GM19035 (cell line): ENCODE results near the gene CLCC1.
"Not testable (repeated sequence)": the region's sequence is repeated elsewhere in the genome, so short reads cannot be mapped to it uniquely, and the experiment has no call there.

Experiments
- ATAC-seq: cut with Tn5 transposase; IDR thresholded peaks from one replicate; pipeline ENCODE4 v1.9.1; 2021; ENCODE audit not compliant: unreplicated experiment

CLCC1 gene, protein sequence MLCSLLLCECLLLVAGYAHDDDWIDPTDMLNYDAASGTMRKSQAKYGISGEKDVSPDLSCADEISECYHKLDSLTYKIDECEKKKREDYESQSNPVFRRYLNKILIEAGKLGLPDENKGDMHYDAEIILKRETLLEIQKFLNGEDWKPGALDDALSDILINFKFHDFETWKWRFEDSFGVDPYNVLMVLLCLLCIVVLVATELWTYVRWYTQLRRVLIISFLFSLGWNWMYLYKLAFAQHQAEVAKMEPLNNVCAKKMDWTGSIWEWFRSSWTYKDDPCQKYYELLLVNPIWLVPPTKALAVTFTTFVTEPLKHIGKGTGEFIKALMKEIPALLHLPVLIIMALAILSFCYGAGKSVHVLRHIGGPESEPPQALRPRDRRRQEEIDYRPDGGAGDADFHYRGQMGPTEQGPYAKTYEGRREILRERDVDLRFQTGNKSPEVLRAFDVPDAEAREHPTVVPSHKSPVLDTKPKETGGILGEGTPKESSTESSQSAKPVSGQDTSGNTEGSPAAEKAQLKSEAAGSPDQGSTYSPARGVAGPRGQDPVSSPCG

DNA sequence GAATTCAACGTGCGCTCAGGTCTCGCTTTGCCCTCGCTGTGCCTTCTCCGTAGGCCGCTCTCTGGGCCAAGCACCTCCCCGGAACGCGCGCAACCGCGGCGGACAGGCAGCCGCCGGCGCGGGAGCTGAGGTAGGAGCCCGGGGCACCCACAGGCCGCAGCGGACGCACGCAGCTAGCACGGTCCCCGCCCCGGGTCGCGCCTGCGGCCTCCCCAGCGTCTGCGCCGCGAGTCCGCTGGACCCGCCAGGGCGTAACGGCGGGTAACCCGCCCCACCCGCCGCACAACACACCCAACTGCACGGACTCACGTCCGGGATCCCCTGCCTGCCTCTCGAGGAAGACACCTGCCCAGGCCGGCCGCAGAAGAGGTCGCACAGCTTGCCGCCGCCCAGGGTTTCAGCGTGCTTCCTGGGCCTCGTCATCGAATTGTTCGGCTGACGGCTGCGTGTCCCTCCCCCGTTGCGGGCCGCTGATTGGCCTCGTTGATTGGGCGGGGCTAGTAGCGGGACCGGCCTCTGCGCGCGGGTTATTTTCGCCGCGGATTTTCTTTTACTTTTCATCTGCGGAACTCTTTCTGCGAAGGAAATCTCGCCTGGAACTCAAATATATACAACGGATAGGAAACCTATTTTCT, at the start of gene CLCC1:
Gene CLCC1, minus strand, starts transcription at position 433 of the 635 bp plus-strand sequence. CDS start 13,047 bp downstream, outside the sequence.
- ATAC-seq, result peak; percentile 87

DNA sequence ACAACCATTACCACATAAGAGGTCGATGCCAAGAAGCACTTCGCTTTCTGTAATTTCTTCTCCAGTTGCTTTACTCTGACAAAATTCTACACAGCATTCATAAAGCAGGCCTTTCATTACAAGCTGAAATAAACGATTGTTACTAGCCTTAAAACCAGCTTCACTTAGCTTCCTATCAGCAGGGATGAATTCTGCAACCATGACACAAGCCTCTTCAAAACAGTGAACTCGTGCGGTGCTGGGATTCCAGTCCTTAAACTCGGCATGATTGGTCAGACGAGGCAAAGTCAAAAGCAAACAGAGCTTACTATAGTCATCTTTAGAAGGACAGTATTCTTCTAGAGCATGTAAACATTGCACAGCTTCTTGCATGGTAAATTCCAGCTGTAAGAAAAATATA, 48.1 kb upstream of the CLCC1 start:
- ATAC-seq, result no peak

DNA sequence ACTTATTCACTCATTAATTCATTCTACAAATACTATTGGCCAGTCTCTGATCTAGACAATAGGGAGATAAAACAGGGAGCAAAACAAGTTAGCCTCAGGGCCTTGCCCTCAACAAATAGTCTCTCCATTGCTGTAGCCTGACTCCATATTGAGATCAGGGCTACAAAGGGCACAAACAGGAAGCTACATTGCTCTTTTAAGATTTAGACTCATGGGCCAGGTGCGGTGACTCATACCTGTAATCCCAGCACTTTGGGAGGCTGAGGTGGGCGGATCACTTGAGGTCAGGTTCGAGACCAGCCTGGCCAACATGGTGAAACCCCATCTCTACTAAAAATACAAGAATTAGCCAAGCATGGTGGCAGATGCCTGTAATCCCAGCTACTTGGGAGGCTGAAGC, 33.3 kb upstream of the CLCC1 start:
- not testable (repeated sequence) for ATAC-seq

DNA sequence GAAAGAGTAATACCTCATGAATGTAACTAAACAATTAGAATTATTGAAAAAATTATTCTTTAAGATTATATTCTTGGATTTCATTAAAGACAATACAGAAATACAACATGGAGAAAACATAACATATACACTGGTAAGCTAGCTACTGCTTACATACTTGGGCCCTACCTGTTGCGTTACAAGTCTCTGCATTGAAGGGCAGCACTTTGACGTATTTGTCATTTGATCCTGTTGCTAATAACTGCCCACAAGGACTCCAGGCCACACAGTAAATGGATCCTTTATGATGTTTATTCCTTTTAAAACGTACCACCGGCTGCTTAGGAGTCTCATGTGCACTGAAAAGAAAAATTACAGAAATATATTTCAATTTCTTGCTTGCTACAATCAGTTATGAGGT, 19.8 kb upstream of the CLCC1 start:
- no peak for ATAC-seq

DNA sequence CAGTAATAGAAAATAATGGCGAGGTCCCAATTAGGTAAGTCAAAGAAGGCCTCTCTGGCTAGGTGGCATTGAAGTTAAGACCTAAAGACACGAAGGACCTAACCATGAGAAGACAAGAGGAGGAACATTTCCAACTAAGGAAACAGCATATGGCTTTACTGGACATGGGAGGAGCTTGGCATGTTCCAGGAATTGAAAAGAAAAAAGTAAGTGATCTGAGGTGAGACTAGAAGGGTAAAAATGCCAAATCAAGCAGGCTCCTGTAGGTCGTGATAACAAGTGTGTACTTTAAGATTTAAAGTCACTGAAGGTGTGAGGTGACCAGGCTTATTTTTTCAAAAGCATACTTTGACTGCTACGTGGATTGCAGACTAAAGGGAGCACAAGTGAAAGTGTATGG, 13.4 kb upstream of the CLCC1 start:
- no peak for ATAC-seq

DNA sequence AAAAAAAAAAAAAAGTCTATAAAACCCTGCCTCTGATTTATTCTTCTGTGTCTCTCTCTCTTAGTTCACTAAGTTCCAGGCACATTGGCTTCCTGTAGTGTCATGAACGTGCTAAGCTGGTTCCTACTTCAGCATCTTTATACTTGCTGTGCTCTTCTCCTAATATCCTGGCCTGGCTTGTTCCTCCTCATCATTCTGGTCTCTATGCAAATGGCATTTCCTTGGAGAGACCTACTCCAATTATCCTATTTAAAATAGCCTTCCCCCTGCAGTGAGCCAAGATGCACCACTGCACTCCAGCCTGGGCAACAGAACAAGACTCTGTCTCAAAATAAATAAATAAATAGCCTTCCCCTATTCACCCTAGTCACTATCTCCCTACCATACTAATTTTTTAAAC, 9.7 kb upstream of the CLCC1 start:
- ATAC-seq, result no peak

DNA sequence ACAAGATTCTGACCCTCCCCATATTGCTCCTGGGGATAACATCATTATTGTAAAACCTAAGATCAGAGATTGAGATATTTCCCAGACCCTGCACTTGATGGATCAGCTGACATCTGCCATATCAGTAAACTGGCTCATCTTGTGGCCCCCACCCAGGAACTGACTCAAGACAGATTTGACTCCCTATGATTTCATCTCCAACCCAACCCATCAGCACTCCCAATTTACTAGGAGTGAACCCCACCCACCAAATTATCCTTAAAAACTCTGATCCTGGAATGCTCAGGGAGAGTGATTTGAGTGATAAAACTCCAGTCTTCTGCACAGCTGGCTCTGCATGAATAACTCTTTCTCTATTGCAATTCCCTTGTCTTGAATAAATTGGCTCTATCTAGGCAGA, 6.1 kb upstream of the CLCC1 start:
- ATAC-seq, result no peak

DNA sequence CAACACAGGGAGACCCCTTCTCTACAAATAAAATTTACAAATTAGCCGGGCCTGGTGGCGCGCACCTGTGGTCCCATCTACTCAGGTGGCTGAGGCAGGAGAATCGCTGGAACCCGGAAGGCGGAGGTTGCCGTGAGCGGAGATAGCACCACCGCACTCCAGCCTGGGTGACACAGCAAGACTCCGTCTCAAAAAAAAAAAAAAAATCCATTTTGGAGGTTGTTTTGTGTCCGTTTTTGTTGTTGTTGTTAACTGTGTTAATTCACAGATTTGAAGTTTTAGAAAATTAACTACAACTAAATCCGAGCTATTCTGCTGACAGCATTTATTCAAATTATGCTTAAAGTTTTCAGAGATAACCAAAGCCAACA, 618 bp downstream of the CLCC1 start:
- ATAC-seq, result peak; percentile 26

DNA sequence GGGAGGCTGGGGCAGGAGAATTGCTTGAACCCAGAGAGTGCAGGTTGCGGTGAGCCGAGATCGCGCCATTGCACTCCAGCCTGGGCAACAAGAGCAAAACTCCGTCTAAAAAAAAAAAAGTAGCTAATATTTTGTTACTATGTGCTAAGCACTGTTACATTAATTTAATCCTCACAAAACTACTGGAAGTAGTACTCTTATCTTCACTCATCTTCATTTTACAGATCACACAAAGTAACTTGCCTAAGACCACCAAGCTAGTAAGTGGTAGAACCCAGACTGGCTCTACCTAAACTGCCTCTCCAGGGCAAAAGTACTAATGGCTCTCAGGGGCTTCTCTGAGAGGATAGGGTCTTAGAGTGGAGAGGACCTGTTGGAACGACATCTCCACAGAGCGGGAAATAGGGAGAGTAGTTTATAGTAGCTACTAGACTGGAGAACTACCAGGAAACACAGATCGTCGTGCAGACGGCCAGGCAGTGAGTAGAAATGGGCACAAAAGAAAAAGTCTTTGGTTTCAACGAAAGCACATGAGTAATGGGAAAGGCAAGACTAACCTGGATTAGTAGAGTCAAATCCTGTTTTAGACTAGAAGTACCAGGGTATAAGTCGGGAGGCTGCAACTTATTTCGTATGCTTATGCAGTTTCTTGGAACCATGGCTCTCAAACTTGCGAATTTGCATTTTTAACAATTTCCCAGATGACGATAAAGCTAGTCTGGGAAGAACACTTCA, 1.4 kb downstream of the CLCC1 start:
- no peak for ATAC-seq

DNA sequence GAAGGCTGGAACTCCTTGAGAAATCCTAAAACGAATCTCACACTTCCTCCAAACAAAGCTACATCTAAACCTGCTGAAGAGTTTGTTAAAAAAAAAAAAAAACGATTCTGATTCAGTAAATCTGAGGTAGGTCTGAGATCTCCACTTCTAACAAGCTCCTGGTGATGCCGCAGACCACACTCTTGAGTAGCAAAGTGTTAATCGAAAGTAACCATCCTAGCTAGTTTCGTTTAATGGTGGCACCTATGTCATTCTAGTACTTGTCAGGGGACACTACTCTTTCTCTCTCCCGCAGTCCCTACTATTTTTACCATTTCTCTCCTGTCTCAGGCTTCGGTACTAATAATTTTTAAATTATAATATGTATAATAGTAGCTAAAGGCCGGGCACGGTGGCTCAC, 2.1 kb downstream of the CLCC1 start:
- ATAC-seq, result peak; percentile 45

DNA sequence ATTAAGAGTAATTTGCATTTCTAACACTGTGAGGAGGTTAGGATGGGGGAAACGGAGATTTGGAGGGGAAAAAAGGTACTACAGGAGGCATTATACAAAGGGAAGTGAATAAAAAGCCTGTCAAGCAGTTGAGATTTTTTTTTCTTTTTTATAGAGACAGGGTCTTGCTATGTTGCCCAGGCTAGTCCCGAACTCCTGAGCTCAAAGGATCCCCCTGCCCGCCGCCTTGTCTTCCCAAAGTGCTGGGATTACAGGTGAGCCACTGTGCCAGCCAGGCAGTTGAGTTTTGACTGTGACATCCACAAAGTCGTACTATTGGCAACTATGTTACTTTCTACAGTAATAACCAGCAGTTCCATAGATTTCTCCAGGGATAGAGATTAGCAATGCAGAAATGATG, 2.6 kb downstream of the CLCC1 start:
- ATAC-seq, result no peak

DNA sequence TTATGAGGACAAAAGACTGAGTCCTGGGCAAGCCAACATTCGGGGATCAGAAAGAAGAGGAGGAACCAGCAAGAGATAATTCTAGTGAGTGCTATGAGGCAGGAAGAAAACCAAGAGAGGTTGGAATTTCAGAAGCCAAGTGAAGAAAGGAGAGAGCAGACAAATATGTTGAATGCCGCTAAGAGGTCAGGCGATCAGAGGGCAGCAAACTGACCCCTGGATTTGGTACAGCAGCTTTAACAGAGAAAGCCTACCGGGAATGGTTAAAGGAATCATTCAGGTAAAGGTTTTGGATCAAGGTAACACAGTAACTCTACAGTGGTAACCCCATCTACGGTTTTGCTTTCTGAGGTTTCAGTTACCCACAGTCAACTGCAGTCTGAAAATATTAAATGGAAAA, 5.4 kb downstream of the CLCC1 start:
- no peak for ATAC-seq

DNA sequence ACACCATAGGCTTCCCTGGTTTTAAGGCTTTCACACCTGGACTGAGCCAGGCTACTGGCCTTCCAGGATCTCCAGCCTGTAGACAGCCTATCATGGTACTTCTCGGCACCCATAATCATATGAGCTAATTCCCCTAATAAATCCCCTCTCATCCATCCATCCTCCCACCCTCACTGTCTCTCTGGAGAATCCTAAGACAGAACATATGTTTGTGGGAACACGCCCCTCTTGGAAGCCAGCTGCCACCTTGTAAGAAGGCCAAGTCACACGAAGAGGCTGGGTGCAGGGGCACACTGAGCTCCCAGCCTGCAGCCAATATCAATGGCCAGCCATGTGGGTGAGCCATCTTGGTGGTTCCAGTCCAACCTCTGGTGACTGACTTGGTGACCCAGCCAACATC, 7.4 kb downstream of the CLCC1 start:
- ATAC-seq, result no peak

DNA sequence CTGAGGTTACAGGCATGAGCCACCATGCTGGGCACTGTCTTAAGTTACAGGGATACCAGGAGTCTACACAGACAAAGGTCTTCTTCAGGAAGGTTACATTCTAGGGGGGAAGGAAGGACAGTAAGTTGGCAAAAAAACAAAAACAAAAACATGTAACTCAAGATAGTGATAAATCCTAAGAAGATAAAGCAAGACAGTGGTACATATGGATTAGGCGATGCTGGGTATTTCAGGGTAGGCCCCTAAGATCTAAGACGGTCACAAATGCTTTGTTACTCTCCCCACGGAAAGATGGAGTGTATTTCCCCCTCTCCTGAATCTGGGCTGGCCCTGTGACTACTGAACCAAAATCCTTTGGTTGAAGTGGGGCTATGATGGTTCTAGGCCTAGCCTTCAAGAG, 8.2 kb downstream of the CLCC1 start:
- ATAC-seq, result no peak

DNA sequence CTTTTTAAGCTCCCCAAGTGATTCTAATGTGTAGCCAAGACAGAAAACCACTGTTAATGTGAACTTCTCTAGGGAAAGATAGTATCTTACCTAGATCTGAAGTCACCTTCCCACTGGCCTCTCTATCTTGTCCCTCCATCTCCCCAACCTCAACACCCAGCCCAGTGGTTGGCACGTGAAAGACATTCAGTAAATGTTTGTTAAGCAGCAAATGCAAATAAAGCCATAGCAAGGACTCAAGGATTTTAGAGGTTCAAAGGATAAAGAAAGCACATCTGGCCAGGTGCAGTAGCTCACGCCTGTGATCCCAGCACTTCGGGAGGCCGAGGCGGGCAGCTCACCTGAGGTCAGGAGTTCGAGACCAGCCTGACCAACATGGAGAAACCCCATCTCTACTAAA, 9.8 kb downstream of the CLCC1 start:
- ATAC-seq, result no peak

DNA sequence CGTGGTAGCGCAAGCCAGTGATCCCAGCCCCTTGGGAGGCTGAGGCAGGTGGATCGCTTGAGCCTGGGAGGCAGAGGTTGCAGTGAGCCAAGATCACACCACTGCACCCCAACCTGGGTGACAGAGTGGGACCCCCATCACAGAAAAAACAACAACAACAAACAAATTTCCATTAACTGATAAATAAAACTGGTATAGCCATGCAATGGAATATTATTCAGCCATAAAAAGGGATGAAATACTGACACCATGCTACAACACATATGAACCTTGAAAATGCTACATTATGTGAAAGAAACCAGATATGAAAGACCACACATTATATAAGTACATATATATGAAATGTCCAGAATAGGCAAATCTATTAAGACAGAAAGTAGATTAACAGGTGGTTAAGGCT, 12.0 kb downstream of the CLCC1 start:
- ATAC-seq, result no peak

DNA sequence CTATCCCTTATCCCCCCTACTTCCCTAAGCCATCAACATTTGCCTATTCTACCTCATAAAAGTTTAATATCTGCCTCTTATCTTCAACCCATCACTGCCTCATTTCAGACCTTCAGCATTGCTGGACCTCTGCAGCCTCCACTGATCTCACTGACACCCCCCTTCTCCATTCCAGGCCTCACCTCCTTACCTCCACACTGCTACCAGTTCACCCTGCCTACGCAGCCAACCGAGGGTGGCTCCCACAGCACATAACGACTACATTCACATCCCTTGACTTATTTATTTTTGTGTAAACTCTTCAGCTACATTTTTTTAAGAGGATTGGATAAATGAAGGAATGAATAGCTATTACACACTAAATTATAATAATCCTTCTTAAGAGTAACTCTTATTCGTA, 14.2 kb downstream of the CLCC1 start:
- no peak for ATAC-seq

DNA sequence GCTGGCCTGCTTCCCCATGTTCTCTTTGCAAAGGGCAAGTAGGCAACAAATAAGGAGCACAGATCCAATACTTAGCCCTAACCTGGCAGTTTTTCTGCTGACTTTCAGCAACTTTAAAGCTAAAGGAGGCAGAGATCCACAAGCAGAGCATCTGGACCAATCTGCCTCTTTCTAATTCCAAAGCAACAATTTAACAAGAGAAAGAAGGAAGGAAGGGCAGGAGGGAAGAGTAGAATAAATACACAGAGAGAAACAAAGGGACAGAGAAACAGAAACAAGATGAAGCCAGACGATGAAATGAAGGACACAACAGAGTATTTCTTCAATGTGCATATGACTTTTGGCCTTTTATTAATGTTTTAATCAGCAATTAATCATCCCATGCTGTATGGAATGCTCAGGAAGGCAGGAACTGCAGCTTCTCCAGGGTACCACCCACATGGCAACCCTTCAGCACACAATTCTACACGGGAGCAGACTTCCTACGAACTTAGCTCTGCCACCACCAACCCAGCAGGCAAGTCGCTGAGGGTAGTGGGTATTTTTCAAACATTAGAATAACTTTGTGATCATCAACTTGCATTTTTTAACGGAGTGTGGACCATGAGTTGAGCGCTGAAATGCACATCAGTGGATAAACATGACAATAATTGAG, 15.3 kb downstream of the CLCC1 start:
- ATAC-seq, result no peak

DNA sequence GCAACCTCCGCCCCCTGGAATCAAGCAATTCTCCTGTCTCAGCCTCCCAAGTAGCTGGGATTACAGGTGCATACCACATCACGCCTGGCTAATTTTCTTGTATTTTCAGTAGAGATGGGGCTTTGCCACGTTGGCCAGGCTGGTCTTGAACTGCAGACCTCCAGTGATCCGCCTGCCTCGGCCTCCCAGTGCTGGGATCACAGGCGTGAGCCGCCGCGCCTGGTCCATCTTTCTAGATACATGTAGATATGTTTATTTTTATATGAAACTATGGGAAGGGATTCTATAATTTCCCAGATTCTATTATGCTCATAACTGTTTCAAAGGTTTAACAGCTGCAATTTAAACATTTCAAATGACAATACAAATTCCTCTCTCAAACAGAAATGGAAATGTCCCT, 27.1 kb downstream of the CLCC1 start:
- ATAC-seq, result no peak

DNA sequence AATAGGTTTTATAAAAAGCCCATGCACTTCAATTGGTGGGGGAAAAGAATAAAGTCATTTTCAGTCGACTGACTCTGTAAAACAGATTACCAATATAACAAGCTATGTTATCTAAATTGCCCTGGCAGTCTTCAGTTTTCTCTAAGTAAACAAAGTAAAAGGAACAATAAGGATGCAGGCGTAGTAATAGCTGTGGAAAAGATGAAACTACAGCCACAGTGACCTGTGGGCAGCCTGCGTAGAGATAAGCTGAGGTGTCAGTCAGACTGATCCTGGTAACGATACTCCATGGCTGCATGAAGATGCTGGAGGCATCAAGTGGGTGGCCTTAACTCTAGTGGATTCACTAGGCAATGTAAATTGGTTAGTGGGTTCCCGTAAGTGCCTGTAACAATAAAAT, 29.3 kb downstream of the CLCC1 start:
- no peak for ATAC-seq

DNA sequence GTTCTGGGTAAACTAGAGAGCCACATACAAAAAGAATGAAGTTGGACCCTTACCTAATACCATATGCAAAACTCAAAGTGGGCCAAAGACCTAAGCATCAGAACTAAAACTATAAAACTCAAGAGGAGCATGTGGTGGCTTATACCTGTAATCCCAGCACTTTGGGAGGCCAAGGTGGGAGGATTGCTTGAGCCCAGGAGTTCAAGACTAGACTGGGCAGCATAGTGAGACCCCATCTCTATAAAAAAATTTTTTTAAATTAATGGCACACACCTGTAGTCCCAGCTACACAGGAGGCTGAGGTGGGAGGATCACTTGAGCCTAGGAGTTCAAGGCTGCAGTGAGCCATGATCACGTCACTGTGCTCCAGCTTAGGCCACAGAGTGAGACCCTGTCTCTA, 35.7 kb downstream of the CLCC1 start:
- not testable (repeated sequence) for ATAC-seq
